HG02623 (cell line): ENCODE measurements around the gene SRGAP1.

Experiments
- ATAC-seq: cut with Tn5 transposase; IDR thresholded peaks from one replicate; pipeline ENCODE4 v1.9.1; 2021; ENCODE audit warnings: moderate library complexity; ENCODE audit not compliant: unreplicated experiment

SRGAP1 gene

DNA sequence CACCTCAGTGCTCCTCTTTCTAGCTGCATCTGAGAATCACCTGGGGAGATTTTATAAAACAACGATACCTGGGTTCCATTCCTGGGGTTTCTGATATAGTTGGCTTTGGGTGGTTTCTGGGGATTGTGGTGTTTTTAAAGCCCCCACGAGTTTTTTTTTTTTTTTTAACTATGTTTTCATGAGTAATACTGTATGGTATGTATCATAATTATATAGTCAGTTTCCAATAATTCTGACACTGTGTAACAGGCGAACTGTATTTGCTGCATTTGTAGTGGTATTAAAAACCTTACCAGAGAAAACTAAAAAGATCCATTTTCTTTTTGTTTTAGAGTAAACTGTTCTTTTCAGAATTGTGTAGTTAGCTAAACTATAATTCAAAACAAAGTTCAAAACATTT is 84.9 kb downstream of the SRGAP1 start:
- no peak for ATAC-seq

GRCh38 chr12:63930971-63931370 is 86.5 kb downstream of the SRGAP1 start:
- no peak for ATAC-seq

DNA sequence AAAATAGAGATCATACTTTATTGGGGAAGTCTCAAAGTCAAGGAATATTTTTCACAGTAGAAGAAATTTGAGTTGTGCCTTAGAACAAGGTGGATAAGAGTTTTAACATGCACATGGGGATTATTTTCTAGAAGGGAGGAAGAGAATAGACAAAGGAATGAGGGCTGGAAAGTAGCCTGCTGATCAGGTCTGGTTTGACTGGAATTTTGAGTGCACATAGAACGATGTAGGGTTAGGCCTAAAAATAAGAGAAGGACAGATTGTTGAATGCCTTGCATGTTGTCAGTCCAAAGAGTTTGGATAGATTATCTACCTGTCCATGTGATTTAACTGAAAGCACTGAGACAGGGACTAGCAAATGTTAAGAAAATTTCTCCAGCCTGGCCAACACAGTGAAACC is 87.2 kb downstream of the SRGAP1 start:
- ATAC-seq = no peak

DNA sequence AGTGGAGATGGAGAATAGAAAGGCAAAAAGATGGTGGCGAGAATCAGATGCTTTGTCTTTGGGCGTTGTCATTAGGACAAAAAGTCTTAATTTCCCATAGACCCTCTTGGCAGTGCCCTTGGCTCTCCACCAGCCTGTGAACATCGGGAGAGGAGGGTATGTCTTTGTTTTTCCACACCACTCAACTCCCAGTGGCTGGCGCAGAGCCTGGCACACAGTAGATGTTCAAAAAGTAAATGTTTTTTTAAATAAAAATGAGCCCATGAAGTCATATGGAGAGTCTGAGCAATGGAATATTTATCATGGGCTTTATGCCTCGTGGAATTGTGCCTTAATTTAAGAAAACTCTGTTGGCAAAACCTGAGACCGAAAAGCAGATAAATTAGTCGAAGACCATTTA is 90.4 kb downstream of the SRGAP1 start:
- no peak for ATAC-seq

GRCh38 chr12:63935361-63935760 is 90.9 kb downstream of the SRGAP1 start:
- ATAC-seq = no peak

- ATAC-seq = no peak
Measured at GRCh38 chr12:63937378-63938316, 93.1 kb downstream of the SRGAP1 start.

GRCh38 chr12:63940310-63941005 is 96.0 kb downstream of the SRGAP1 start:
- ATAC-seq = no peak

DNA sequence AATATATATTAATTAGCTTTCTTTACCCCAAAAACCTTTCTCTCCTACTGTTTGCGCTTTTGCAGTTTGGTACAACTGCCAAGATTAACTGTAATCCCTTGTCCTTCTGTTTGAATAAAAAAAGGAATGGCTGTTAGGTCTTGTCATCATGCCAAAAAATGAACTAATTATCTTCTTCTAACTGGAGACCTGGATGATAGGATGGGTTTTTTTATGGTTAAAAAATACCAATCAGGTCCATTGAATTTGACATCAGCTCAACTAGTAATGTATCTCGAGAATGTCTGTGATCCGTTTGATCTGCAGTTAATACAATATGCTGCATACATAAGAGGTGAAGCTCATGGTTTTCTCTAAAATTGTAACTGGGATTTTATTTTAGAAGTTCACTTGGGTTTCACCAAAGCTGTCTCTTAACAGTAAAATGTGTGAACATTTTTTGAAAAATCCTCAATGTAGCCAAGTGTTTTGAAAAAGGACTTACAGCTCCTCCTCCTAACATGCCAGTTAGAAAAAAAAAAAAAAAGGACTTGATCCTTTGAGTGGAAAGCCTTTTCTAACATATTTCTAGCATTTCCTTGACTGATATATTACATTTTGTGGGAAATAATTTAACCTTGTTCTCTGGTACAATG is 96.8 kb downstream of the SRGAP1 start:
- ATAC-seq = no peak

GRCh38 chr12:63941879-63942278 is 97.4 kb downstream of the SRGAP1 start:
- ATAC-seq = no peak

DNA sequence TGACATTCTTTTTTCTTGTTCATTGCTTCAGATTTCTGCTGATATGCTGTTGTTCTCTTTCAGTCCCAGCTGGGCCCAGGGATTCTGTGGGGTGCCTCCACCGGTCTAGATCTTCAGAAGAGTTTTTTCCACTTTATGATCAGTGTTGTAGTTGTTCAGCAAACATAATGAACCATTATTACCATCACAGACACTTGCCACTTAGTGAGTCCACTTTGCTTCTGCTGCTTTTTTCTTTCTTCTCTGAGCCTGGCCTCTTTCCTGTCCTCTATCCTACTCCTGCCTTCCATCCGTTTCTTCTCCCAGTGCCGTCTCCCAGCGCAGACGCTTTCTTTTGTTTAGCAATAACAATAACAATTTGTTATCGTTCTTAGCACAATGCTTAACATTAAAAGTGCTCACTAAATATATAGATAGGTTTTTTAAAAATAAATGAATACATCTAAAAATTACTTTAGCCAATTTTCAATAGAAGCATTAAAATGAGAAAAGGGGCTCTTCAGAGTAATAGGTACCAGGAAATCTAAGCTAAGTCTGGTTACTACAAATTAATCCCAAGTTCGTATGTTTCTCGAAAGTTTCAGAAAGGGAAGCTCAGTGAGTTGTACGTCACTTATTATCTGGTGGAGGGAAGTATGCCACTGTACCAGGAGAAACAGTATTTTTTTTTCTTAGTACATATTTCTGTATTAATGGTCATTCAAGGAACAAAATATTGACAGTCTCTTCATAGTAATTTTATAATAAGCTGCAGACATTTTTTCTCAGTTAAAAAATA is 98.2 kb downstream of the SRGAP1 start:
- ATAC-seq = no peak

GRCh38 chr12:63944034-63944579 is 99.6 kb downstream of the SRGAP1 start:
- ATAC-seq = no peak

- ATAC-seq = no peak
Measured at GRCh38 chr12:63944586-63945228, 100.2 kb downstream of the SRGAP1 start.

DNA sequence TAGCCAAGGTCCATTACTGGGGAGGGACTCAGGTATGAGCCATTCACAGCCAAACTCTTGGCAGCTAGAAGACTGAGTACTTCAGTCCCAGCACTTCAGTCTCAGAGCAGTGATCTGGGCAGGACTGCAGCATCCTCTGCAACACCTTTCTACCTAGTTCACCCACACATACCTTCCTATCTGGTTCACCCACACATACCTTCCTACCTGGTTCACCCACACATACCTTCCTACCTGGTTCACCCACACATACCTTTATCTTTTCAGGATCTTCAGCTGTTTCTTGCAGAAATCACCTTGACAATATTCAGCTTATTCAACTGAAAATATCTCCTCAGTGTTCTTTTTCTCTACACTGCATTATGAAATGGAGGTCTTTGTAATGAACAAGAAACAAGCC is 101.3 kb downstream of the SRGAP1 start:
- ATAC-seq = no peak

DNA sequence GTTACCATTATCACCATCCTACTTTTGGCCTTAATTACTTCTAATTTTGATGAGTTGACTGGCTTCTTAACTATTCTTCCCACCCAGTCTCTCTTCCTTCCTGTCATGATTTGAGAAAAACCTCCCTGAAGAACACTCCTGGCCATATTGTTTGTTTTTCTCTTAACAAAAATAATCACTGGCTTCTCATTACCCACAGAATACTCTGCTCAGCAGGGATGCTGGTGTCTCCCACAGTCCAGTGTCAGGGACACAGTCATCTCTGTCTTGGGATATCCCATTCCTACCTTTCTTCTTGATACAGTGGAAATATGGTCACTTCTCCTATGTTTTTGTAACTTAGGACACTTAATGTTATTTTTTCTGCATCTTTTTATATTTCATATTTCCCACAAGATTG is 103.7 kb downstream of the SRGAP1 start:
- ATAC-seq = no peak

DNA sequence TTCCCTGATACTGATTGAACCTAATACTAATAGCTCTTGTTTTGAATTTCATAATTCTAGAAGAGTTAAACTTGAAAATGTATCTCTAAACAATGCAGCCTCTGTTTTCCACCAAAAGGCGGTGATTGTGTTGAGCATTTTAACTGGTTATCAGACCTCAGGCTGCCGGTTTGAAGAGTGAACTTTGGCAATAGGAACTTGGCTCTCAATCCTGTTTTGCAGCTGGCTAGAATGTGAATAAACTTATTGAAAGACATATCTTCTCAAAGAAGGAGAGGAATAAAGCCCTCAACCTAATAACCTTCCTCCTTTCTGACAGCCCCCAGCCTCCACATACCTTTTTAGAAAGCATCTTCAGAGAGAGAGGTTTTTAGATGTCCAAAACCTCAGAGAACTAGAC is 105.4 kb downstream of the SRGAP1 start:
- no peak for ATAC-seq

- ATAC-seq = no peak
Measured at GRCh38 chr12:63952995-63953394, 108.5 kb downstream of the SRGAP1 start.

DNA sequence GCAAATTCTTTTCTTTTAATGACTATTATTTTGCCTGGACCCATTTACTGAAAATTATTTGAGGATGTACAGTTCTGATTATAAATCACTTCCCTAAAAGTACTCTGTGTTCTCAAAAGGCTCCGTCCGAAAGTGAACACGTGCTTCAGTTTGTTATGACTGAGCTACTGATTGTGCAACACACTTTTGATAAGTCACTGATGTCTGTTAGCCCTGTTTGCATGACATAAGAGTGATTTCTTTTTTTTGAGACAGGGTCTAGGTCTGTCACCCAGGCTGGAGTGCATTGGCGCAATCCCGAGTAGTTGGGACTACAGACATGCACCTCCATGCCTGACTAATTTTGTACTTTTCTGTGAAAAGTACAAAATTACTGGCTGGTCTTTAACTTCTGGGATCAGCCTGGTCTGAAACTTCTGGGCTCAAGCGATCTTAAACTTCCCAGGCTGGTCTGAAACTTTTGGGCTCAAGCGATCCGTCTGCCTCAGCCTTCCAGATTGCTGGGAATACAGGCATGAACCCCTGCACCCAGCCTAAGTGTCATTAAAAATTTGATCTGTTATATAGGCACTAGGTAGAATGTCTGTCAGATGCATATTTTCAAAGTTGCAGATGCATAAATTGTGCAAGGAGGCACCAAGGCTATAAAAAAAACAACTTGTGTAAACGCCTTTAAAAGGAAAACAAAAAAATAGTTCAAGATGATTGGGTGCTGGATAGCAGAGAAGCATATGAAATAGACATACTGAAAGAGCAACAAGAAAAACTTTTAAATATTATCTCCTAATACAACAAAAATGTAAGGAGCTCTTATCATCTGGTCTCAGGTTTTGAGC is 111.5 kb downstream of the SRGAP1 start:
- no peak for ATAC-seq

- no peak for ATAC-seq
Measured at GRCh38 chr12:63957496-63957895, 113.0 kb downstream of the SRGAP1 start.

GRCh38 chr12:63958876-63959580 is 114.5 kb downstream of the SRGAP1 start:
- ATAC-seq = no peak
